ENCODE results near the gene GLT6D1.

The GLT6D1 gene, protein sequence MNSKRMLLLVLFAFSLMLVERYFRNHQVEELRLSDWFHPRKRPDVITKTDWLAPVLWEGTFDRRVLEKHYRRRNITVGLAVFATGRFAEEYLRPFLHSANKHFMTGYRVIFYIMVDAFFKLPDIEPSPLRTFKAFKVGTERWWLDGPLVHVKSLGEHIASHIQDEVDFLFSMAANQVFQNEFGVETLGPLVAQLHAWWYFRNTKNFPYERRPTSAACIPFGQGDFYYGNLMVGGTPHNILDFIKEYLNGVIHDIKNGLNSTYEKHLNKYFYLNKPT

GRCh38 chr9:135639196-135639595 lies at the start of gene GLT6D1:
Gene GLT6D1 (minus strand): TSS chr9:135639540. CDS start chr9:135639187, 353 bp downstream.
- no peak for TF ChIP-seq CTCF (IDR thresholded peaks at IDR 0.05; ENCODE audit: insufficient read depth, low read length, poor library complexity, severe bottlenecking)
- H3K27me3 ChIP-seq (replicated peaks; ENCODE audit: control insufficient read depth, insufficient read depth, low read length): no peaks in the 10 kb centered on the region; the same call in 1 of the 2 replicates
- no peak within 1 kb of the TSS for H3K4me3 ChIP-seq (replicated peaks; ENCODE audit: low read depth, low read length)
- DNase-seq (ENCODE audit: extremely low read depth, insufficient read length): no peak
- H3K36me3 ChIP-seq (ENCODE audit: control insufficient read depth, insufficient read depth, low read length): no peaks in the 10 kb centered on the region

DNA sequence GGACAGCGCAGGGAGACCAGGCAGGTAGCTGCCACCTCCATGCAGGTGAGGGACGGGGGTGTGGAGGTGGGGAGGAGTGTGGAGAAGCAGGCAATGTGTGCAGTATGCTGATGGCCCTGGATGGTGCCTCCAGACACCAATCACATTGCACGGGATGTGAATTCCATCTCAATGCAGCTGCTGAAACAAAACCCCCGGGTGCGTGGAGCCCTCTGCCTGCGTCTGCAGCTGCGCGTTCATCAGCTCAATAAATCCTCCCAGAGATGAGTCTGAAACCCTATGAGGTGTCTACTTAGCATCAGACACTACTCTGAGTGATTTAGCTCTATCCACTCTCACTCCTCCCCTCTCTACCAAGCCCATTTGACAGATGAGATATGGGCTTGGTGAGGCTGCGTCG lies 49.7 kb upstream of the GLT6D1 start:
- Histone ChIP-seq H3K4me3 (replicated peaks; ENCODE audit: low read depth, low read length) (no peak overlapping the region), H3K36me3 (ENCODE audit: control insufficient read depth, insufficient read depth, low read length) (no peaks in the 10 kb centered on the region), H3K27me3 (replicated peaks; ENCODE audit: control insufficient read depth, insufficient read depth, low read length) (no peaks in the 10 kb centered on the region; the same call in 1 of the 2 replicates)
- no peak for DNase-seq (ENCODE audit: extremely low read depth, insufficient read length)
- TF ChIP-seq CTCF (IDR thresholded peaks at IDR 0.05; ENCODE audit: insufficient read depth, low read length, poor library complexity, severe bottlenecking): no peak

GRCh38 chr9:135687216-135687615 lies 47.9 kb upstream of the GLT6D1 start:
- no peak for DNase-seq (ENCODE audit: extremely low read depth, insufficient read length)
- no peak for TF ChIP-seq CTCF (IDR thresholded peaks at IDR 0.05; ENCODE audit: insufficient read depth, low read length, poor library complexity, severe bottlenecking)
- Histone ChIP-seq H3K36me3 (ENCODE audit: control insufficient read depth, insufficient read depth, low read length) (no peaks in the 10 kb centered on the region), H3K4me3 (replicated peaks; ENCODE audit: low read depth, low read length) (no peak overlapping the region), H3K27me3 (replicated peaks; ENCODE audit: control insufficient read depth, insufficient read depth, low read length) (no peaks in the 10 kb centered on the region; the same call in 1 of the 2 replicates)

DNA sequence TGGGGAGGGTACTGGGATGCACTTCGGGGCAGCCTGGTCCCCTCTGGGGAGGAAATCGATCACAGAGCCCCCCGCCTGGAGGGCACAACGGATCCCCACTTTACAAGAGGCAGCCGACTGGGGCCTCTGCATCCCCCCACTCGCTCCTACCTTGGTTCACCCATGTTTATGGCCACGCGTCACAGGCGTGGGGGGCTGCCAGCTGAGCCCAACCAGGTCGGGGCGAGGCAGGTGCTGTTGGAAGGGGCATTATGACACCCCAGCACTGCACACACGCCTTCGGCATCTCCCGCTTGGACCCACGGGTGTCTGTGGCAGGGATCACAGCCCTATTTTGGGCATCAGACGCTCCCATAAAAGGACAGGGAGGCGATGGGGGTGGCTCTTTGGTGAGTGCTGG lies 45.4 kb upstream of the GLT6D1 start:
- DNase-seq (ENCODE audit: extremely low read depth, insufficient read length): no peak
- no peaks in the 10 kb centered on the region for H3K27me3 ChIP-seq (replicated peaks; ENCODE audit: control insufficient read depth, insufficient read depth, low read length)
- TF ChIP-seq CTCF (IDR thresholded peaks at IDR 0.05; ENCODE audit: insufficient read depth, low read length, poor library complexity, severe bottlenecking): no peak
- no peak overlapping the region for H3K4me3 ChIP-seq (replicated peaks; ENCODE audit: low read depth, low read length)
- H3K36me3 ChIP-seq (ENCODE audit: control insufficient read depth, insufficient read depth, low read length): no peaks in the 10 kb centered on the region

DNA sequence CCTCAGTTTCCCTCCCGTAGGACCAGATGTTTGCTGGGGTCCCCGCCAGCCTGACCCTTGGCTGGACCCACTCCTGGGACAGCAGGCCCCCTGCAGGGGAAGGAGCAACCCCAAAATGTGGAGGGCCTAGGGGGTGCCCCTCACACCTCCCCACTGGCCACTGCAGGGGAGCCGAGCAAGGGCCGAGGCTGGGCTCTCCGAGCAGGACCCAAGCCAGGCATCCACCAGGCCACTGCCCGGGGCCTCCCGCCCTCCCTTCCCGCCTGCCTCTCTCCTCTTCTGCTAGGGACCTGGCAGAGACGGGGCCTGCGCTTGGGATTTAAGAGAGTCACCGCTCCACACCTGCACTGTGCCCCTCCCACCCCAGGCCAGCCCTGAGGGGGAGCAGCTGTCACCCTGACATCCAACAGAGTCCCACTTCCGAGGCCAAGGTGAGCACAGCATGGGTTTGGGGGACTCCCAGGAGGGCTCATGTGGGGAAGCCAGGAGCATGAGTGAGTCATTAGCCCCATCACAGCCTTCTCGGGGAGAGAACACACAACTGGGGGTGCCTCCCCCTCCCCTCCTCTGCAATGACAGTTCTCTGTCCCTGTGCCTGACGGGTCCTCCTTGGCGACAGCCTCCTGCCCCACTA lies 44.2 kb upstream of the GLT6D1 start:
- Histone ChIP-seq H3K4me3 (replicated peaks; ENCODE audit: low read depth, low read length) (no peak overlapping the region), H3K36me3 (ENCODE audit: control insufficient read depth, insufficient read depth, low read length) (no peaks in the 10 kb centered on the region), H3K27me3 (replicated peaks; ENCODE audit: control insufficient read depth, insufficient read depth, low read length) (no peaks in the 10 kb centered on the region)
- TF ChIP-seq CTCF (IDR thresholded peaks at IDR 0.05; ENCODE audit: insufficient read depth, low read length, poor library complexity, severe bottlenecking): no peak
- no peak for DNase-seq (ENCODE audit: extremely low read depth, insufficient read length)

All from GM06990 (cell line).